ENCODE measurements around the gene CAMTA1.

CAMTA1 gene

GRCh38 chr1:7299329-7299799, 514.1 kb downstream of the CAMTA1 start:
- TF ChIP-seq CTCF (IDR thresholded peaks at IDR 0.05; ENCODE audit: insufficient read depth, low read depth, low read length, missing control alignments): no peak
- no peak overlapping the region for H3K4me3 ChIP-seq (ENCODE audit: low read length)

GRCh38 chr1:7299994-7300393, 514.7 kb downstream of the CAMTA1 start:
- no peak for TF ChIP-seq CTCF (IDR thresholded peaks at IDR 0.05; ENCODE audit: insufficient read depth, low read depth, low read length, missing control alignments)
- peak; percentile 30 for DNase-seq (ENCODE audit: low read depth)
- no peak overlapping the region for H3K4me3 ChIP-seq (ENCODE audit: low read length)

More at GRCh38 chr1:7299329-7299799, 514.1 kb downstream of the CAMTA1 start:
- peak; percentile 83 for DNase-seq (ENCODE audit: low read depth)

- DNase-seq (ENCODE audit: low read depth): peak; percentile 73
- H3K4me3 ChIP-seq (ENCODE audit: low read length): no peak overlapping the region
- TF ChIP-seq CTCF (IDR thresholded peaks at IDR 0.05; ENCODE audit: insufficient read depth, low read depth, low read length, missing control alignments): no peak
Measured at GRCh38 chr1:7300893-7301663, 515.8 kb downstream of the CAMTA1 start.

GRCh38 chr1:7301664-7301981, 516.4 kb downstream of the CAMTA1 start:
- DNase-seq (ENCODE audit: low read depth): no peak
- no peak overlapping the region for H3K4me3 ChIP-seq (ENCODE audit: low read length)
- no peak for TF ChIP-seq CTCF (IDR thresholded peaks at IDR 0.05; ENCODE audit: insufficient read depth, low read depth, low read length, missing control alignments)

- no peak overlapping the region for H3K4me3 ChIP-seq (ENCODE audit: low read length)
- no peak for DNase-seq (ENCODE audit: low read depth)
- no peak for TF ChIP-seq CTCF (IDR thresholded peaks at IDR 0.05; ENCODE audit: insufficient read depth, low read depth, low read length, missing control alignments)
Measured at GRCh38 chr1:7302126-7302525, 516.9 kb downstream of the CAMTA1 start.

- TF ChIP-seq CTCF (IDR thresholded peaks at IDR 0.05; ENCODE audit: insufficient read depth, low read depth, low read length, missing control alignments): peak; percentile 27
- no peak for DNase-seq (ENCODE audit: low read depth)
- H3K4me3 ChIP-seq (ENCODE audit: low read length): no peak overlapping the region
Measured at GRCh38 chr1:7302873-7303272, 517.6 kb downstream of the CAMTA1 start.

Data from epithelial cell of esophagus (primary cell).